Activated effector memory CD4-positive, alpha-beta T cell treated with Interleukin-2 at 50 U/mL for 16 hours (primary cell): ENCODE results near the gene PABPN1L.
A peak's percentile ranks its signal among the peaks of the same experiment; 100 is the strongest.
"Not testable (repeated sequence)": the region's sequence is repeated elsewhere in the genome, so short reads cannot be mapped to it uniquely, and the experiment has no call there.

Source experiments
- DNase-seq: peaks from one replicate; pipeline ENCODE4 v3.0.0-alpha.2; 2020

PABPN1L gene

GRCh38 chr16:88824256-88825077, 42.0 kb downstream of the PABPN1L start:
- no peak for DNase-seq

- not testable (repeated sequence) for DNase-seq
Measured at GRCh38 chr16:88823646-88824045, 42.8 kb downstream of the PABPN1L start.

GRCh38 chr16:88822281-88823040, 44.0 kb downstream of the PABPN1L start:
- DNase-seq: no peak

- DNase-seq: no peak
Measured at GRCh38 chr16:88821168-88821850, 45.2 kb downstream of the PABPN1L start.

- DNase-seq: no peak
Measured at GRCh38 chr16:88820385-88821025, 46.0 kb downstream of the PABPN1L start.

- no peak for DNase-seq
Measured at GRCh38 chr16:88819126-88819525, 47.3 kb downstream of the PABPN1L start.

GRCh38 chr16:88818575-88818874, 47.9 kb downstream of the PABPN1L start:
- DNase-seq: no peak

GRCh38 chr16:88817785-88818574, 48.5 kb downstream of the PABPN1L start:
- no peak for DNase-seq

GRCh38 chr16:88816736-88817535, 49.5 kb downstream of the PABPN1L start:
- no peak for DNase-seq

- peak; percentile 26 for DNase-seq
Measured at GRCh38 chr16:88815901-88816589, 50.4 kb downstream of the PABPN1L start.

GRCh38 chr16:88815227-88815626, 51.2 kb downstream of the PABPN1L start:
- no peak for DNase-seq

- DNase-seq: no peak
Measured at GRCh38 chr16:88814144-88814502, 52.3 kb downstream of the PABPN1L start.
